Mucosa of descending colon (tissue), 3 donors: Measurements from ENCODE around the gene CLDN7. TPM values are rescaled to one million over a fixed set of nuclear protein-coding genes. Genes with fewer than 3 reads are reported as not detected.

ENCODE experiments used
- ATAC-seq: fragments of 200-7000 bp; cut with Tn5 transposase; one replicate; pipeline ENCODE4 v1.9.1; 2020; ENCODE audit warnings: mild to moderate bottlenecking, moderate library complexity
- DNase-seq, 3 donors: peaks; one replicate each; pipeline ENCODE4 v3.0.0-alpha.2; 2020
- H3K36me3 ChIP-seq: fragments of 200-600 bp; one replicate; pipeline ENCODE4 v1.8.0; 2021; ENCODE audit warnings: low read depth, mild to moderate bottlenecking
- H3K4me1 ChIP-seq: fragments of 200-600 bp; one replicate; pipeline ENCODE4 v1.8.0; 2021; ENCODE audit warnings: low read depth, mild to moderate bottlenecking
- H3K4me3 ChIP-seq: fragments of 200-600 bp; one replicate; pipeline ENCODE4 v1.8.0; 2021; ENCODE audit warnings: mild to moderate bottlenecking
- H3K9me3 ChIP-seq: fragments of 200-600 bp; one replicate; pipeline ENCODE4 v1.8.0; 2021; ENCODE audit warnings: mild to moderate bottlenecking
- intact Hi-C, 2 donors: fragments of 100-400 bp; cut with DNase I in 1 of 2; cut with micrococcal nuclease in 1 of 2; formaldehyde crosslinking; loops; one replicate each; pipeline versions ENCODE4 v1.11.0 to v1.11.1; 2022; cut with DNase I, micrococcal nuclease
- total RNA-seq, 3 donors: library from RNA; stranded (reverse); fragmentation: NEBNext Ultra II Directional in 2 of 3; extraction: Animal tissue kit (Norgen Biotek cat#: 25700) in 2 of 3; gene quantifications; one replicate each; pipeline versions ENCODE4 v1.2.1 to v1.2.4, GENCODE V29; 2021 to 2023
- TF ChIP-seq, protein P1 (sequence below): fragments of 200-600 bp; IDR thresholded peaks from one replicate; pipeline ENCODE4 v1.8.0; 2022; ENCODE audit warnings: antibody characterized with exemption, mild to moderate bottlenecking
- donor health status: DM: no; HTN: no; CAD: no; lungs with moderate emphysema.
- donor health status: DM: no; HTN: no; CAD: no.
- donor health status: DM: no; HTN: yes; CAD: no.

Gene CLDN7
- total RNA-seq, 3 donors from 2014 or later, result 586 to 1,244 (median 934) TPM

GRCh38 chr17:7243453-7243729 is 18.9 kb downstream of the CLDN7 start:
- no peaks in the 10 kb centered on the region for H3K9me3 ChIP-seq
- H3K4me3 ChIP-seq, result no peak overlapping the region
- peaks cover 3% of the 10 kb centered on the region for H3K36me3 ChIP-seq
- ATAC-seq (no peak), DNase-seq (no peak)
- TF ChIP-seq, protein P1, sequence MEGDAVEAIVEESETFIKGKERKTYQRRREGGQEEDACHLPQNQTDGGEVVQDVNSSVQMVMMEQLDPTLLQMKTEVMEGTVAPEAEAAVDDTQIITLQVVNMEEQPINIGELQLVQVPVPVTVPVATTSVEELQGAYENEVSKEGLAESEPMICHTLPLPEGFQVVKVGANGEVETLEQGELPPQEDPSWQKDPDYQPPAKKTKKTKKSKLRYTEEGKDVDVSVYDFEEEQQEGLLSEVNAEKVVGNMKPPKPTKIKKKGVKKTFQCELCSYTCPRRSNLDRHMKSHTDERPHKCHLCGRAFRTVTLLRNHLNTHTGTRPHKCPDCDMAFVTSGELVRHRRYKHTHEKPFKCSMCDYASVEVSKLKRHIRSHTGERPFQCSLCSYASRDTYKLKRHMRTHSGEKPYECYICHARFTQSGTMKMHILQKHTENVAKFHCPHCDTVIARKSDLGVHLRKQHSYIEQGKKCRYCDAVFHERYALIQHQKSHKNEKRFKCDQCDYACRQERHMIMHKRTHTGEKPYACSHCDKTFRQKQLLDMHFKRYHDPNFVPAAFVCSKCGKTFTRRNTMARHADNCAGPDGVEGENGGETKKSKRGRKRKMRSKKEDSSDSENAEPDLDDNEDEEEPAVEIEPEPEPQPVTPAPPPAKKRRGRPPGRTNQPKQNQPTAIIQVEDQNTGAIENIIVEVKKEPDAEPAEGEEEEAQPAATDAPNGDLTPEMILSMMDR, result no peak
- intact Hi-C loops, result no loop called here
- peaks cover 18% of the 10 kb centered on the region for H3K4me1 ChIP-seq

DNA sequence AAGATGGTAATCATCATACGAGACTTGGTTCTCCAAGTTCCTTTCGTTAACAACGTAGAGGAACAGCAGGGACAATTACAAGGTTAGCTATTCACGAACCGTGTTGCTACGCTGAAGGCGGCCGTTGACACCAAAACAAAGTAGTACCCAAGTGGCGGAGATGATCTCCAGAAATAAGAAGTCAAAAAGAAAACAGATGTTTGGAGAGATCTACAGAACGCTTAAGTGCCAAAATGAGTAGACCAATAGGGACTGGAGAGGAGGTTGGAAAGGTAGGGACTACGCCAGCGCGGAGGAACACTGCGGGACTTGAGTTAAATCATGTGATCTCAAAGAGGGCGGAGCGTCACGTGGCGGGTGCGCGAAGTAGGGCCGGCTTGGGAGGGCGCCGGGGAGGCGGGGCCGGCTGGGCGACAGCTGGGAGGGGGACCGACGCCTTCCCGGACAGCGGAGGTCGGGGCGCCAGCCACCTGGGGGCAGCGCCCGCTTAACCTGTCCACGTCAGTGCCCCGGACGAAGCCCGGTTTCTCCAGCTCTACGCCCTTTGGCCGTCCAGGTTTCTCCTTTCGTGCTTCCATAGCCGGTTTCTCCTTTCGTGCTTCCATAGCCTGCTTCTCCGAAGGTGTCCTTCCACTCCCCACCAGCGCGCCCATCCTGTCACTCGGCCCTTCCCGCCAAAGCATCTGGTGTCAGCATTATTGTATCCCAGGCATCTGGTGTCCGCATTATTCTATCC is 19.4 kb downstream of the CLDN7 start:
- intact Hi-C loops, result no loop called here
- H3K4me3 ChIP-seq, result peak overlapping the region; percentile 70
- TF ChIP-seq, protein P1, result no peak
- DNase-seq (peak; percentile 97 to 99 (median 97)), ATAC-seq (peak; percentile 64)
- peaks cover 18% of the 10 kb centered on the region for H3K4me1 ChIP-seq
- peaks cover 3% of the 10 kb centered on the region for H3K36me3 ChIP-seq
- no peaks in the 10 kb centered on the region for H3K9me3 ChIP-seq

DNA sequence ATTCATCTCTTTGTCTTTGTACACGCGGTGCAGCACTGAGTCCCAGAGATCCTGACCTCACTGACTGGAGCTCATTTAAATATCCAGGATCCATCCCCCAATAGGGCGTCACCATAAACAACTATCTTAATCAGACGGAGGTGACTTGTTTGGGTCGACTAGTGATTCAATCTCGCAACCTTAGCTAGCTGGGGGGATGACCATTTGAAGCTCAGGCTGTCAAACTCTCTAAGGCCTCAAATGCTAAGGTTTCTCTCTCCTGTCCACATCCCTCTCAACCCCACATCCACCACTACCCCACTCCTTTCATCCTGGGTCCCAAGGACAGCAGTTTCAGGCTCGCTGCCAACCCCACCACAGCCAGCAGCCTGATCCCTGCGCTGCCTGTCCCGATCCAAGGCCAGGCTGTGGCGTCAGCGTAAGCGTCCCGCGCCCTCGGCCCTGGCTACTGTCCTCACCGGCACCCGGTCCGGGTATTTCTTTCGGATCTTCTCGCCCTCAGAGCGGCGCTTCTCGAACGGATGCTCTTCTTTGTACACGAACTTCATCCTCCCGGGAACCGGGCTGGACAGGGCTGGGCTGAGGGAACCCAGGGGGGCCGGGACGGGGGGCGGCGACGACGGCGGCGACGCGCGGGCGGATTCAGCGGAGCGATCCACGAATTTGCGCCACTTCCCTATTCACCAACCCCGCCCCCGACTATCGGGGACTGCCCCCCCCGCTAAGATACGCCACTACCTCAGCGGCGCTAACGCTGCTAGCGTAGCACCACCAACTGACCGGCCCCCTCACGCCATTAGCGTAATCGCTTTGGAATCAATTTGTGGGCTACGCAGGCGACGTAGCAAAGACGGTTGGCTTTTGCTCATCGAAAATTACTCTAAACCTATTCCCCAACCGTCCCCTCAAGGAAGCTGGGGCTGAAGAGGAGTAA is 20.2 kb downstream of the CLDN7 start, which contains the start of gene GABARAP:
Gene GABARAP (minus strand): TSS at position 667 of the 934 bp plus-strand sequence. CDS start 119 bp downstream, at position 548.
- no peaks in the 10 kb centered on the region for H3K9me3 ChIP-seq
- intact Hi-C loops, result no loop called here
- H3K36me3 ChIP-seq, result peaks cover 3% of the 10 kb centered on the region
- TF ChIP-seq, protein P1, result no peak
- DNase-seq (peak; percentile 96 to 98 (median 97)), ATAC-seq (peak; percentile 74)
- H3K4me3 ChIP-seq, result peak within 1 kb of the TSS; percentile 70
- H3K4me1 ChIP-seq, result peaks cover 21% of the 10 kb centered on the region

DNA sequence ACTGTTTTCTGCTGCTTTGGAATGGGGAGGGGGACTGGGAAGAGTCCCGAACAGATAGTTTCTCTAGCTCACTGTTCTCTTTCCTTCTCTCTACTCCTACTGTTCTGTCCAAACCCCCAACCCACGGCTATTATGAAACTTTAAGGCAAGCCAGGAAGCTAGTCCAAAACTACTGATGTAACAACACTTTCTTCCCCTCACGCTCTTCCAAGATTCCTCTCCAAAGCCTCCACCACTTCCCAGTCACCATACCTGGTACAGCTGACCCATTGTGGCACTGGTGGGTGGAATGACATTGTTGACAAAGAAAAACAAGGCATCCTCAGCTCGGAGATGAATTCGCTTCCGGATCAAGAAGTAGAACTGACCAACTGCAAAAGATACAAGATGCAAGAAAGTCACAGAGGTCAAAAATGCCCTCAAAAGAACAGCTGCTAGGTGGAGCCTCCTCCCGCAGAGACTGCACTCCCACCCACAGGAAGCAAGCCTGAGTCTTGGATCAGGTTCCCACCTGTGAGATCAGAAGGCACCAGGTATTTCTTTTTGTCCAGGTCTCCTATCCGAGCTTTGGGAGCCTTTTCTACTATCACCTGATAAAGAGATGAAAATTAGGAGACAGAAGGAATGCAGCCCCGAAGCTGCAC is 21.1 kb downstream of the CLDN7 start:
- Histone ChIP-seq H3K4me3 (peak overlapping the region; percentile 70), H3K9me3 (no peaks in the 10 kb centered on the region), H3K4me1 (peaks cover 21% of the 10 kb centered on the region), H3K36me3 (peaks cover 3% of the 10 kb centered on the region)
- ATAC-seq, result no peak
- DNase-seq, result no peak
- intact Hi-C loops, result no loop called here
- TF ChIP-seq, protein P1, result no peak

DNA sequence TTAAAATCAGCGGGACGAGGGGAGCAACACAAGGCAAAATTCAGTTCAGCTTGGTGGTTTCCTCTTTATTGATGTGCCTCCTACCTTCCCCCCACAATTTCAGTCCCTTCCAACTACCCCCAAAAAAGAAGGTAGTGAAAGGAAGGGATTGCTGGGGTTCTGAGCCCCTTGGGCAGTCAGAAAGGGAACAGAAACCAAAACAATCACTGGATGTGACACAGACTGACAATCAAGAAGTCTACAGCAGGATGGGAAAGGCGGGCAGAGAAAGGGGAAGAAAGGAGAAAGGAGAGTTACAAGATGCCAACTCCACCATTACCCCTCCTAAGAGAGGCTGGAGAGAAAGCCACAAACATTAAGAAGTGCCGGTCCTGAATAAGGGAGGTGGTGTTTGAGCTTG is 21.9 kb downstream of the CLDN7 start:
- intact Hi-C loops, result no loop called here
- no peak for DNase-seq
- Histone ChIP-seq H3K4me1 (peaks cover 26% of the 10 kb centered on the region), H3K36me3 (peaks cover 3% of the 10 kb centered on the region), H3K9me3 (no peaks in the 10 kb centered on the region), H3K4me3 (no peak overlapping the region)
- TF ChIP-seq, protein P1, result no peak
- ATAC-seq, result no peak
